GM21528 (cell line): ENCODE results near the gene PERCC1.

Source experiments
- ATAC-seq: cut with Tn5 transposase; IDR thresholded peaks from one replicate; pipeline ENCODE4 v1.9.1; 2021; ENCODE audit warnings: mild to moderate bottlenecking, moderate library complexity; ENCODE audit not compliant: unreplicated experiment, low FRiP score

PERCC1 gene

GRCh38 chr16:1446296-1447080, 15.6 kb downstream of the PERCC1 start:
- ATAC-seq: no peak

GRCh38 chr16:1447965-1448364, 17.1 kb downstream of the PERCC1 start:
- ATAC-seq: no peak

- no peak for ATAC-seq
These were observed 17.7 kb downstream of the PERCC1 start for GRCh38 chr16:1448536-1449116.

- ATAC-seq: no peak
These were observed 18.4 kb downstream of the PERCC1 start for GRCh38 chr16:1449201-1449788.

DNA sequence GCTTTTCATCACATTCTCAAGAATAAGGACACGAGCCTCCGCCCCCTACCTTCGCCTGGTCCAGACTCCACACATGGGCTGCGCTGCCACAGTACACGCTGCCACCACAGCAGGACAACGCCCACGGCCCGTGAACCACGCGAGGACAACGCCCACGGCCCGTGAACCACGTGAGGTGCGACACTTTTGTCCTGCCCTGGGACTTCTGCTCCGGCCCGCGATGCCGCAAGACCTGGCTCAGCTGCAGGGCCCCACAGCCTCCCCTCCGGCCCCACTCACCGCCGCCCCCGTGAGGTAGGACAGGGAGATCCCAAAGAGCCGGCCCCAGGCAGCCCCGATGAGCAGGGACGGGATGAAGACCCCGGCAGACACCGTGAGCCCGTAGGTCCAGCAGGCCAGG, 19.3 kb downstream of the PERCC1 start:
- ATAC-seq: no peak

DNA sequence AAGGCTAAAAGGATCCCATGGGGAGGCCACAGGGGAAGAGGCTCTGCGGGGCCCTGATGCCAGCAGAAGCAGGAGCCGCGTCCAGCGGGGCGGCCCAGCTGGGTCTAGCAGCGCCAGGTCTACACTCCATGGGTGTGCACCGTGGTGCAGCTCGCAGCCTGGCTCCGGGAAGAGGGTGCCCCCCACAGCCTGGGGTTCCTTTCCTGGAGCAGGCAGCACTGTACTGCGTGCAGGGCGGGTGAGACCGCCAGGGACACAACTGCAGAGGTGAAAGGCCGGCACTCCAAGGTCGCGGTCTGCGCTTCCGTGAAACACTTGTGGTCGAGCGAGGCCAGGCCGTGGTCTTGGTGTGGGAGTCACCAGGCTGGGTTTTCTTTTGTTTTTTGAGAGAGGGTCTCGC, 20.0 kb downstream of the PERCC1 start:
- no peak for ATAC-seq

DNA sequence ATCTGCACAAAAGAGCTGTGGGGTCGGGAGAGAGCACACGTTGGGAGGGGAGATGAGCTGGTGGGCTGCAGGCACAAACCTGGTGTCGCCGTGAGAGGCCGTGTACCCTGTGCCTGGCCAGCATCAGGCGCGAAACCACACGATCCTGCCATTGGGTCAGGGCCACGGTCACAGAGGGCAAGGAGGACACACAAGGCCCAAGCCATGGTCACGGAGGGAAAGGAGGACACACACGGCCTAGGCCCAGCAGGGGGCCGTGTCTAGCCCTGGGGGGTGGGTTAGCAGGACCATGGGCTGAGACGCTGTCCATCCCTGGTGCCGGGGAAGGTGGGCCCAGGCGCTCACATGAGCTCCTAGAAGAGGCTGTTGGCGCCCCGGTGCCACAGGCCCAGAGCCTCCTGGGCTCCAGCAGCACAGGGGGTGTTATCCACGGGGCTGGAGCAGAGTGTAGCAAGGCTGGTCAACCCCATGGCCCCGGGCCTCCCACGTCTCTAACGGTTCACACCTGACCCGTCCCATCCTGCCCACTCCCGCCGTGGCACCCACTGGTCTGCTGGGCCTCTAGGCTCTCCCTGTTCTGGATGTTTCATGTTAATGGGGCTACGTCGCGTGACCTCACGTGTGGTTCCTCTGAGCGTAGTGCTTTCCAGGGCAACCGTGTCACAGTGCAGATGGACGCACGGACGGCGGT, 21.0 kb downstream of the PERCC1 start:
- ATAC-seq: no peak

DNA sequence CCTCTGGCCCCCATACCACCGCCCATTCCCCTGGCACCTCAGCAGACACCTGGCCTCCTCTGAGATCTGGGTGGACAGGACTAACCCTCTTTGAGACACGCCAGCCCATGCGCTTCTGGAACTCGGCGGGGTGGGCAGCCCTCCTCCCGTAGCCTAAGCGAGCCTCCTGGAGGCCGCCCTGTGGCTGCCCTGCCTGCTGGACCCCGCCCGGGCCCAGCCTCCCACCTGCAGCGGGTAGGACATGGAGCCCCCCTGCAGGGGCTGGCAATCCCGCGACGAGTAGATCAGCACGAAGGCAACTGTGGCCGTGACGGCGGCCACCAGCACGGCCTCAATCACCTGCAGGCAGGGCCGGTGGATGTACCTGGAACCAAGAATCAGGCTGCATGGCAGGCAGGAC, 21.7 kb downstream of the PERCC1 start:
- ATAC-seq: no peak

DNA sequence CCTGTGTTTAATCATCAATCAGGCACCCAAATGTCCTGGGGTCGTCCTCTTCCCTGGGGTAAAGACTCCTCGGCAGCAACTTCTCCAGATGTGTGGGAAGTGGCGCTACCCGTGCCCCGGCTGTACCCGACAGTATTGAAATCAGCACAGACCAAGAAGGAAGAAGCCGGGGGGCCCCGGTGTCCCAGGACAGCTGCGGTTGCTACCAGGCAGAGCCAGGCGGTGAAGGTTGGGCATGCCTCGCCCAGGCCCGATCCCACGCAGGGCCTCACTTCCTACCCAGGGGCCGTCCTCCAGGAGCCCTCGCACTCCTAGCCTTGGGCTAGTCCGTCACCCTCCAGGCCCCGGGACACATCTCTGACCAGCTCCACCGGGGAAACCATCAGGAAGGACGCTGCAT, 22.4 kb downstream of the PERCC1 start:
- no peak for ATAC-seq

DNA sequence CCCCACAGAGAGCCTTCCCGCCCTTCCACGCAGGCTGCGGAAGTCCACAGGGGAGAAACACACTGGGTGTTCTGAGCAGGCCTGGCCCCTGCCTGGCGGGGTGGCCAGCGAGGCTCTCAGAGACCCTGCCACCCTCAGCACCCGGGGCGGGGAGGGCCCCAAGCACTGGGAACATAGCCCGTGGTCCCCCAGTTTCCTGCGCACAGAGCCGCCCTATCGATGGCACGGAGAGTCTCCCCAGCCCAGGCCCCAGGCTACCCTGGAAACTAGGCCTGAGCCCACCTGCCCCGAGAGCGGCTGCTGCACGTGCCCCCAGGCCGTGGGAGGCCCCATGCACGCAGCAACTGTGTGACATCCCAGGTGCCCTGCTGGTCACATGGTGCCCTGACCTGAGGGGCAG, 23.7 kb downstream of the PERCC1 start:
- no peak for ATAC-seq

DNA sequence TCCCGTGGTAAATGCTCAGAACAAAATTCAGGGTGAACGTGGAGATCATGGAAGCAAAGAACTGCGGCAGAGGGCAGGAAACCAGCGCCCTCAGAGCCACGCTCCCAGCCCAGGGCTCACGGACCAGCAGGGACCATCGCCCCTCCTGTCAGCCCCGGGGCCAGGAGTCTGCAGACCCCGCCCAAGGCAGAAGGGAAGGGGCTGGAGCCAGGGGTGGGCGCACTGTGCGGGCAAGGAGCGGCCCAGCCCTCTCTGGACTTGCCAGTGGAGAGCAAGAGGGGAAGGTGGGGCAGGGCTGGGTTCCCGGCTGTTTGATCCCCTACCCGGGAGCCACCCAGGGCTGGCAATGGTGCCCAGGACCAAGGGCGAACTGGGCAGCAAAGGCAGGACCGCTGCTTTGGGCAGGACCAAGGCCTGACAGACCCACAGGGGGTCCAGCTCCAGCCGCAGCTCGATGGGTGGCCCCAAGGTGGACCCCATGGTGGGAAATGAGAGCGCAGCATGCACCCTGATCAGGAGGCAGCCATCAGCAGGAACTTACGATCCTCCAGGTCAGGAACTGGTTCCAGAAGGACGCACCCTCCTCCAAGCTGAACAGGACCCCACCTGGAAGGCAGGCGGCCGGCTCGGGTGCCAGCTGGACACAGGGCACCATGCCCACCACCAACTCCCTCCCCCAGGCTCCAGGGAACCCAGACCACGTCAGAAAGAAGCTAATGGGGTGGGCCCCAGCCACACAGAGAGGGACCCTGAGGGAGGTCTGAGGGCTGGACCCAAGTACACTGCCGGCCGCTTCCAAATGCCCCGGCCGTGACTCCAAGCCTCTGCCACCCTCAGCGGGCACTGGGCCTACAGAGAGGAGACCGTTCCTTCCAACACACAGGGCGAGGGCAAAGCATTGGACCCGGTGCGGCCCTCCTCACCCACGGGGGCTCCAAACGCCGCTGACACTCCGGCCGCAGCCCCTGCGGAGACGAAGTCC, 24.6 kb downstream of the PERCC1 start:
- ATAC-seq: no peak

GRCh38 chr16:1456951-1457350, 26.1 kb downstream of the PERCC1 start:
- no peak for ATAC-seq

DNA sequence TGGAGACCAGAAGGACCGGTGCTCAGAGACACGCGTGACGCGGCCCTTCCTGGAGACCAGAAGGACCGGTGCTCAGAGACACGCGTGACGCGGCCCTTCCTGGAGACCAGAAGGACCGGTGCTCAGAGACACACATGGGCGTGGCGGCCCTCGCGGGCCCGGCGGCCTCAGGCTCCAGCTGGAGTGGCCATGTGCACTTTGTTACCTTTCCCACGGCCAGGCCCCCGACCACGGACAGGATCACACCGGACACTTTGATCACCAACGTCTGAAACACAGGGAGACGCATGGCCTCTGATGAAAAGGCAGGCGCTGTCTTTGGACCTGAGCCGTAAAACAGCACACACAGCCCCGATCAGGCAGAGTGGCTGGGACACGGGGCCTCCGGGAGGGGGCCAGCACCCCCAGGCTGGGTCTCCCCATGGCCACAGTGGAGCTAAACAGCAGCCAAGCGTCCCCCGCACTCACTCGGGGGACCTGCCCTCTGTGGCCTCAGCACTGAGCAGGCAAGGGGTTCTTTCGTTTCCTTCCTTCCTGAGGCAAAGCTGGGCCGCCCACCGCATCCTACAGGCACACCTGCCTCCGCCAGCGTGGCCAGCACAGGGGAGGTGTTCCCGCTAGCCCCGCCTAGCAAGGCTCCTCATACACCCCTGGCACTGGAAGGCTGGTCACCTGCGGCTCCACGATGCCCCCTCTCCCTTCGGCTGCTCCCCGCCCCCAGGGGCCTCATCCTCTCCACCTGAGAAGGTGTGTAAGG, 26.8 kb downstream of the PERCC1 start:
- no peak for ATAC-seq

- ATAC-seq: no peak
These were observed 27.6 kb downstream of the PERCC1 start for GRCh38 chr16:1458336-1458976.

GRCh38 chr16:1458977-1459341, 28.1 kb downstream of the PERCC1 start:
- no peak for ATAC-seq

DNA sequence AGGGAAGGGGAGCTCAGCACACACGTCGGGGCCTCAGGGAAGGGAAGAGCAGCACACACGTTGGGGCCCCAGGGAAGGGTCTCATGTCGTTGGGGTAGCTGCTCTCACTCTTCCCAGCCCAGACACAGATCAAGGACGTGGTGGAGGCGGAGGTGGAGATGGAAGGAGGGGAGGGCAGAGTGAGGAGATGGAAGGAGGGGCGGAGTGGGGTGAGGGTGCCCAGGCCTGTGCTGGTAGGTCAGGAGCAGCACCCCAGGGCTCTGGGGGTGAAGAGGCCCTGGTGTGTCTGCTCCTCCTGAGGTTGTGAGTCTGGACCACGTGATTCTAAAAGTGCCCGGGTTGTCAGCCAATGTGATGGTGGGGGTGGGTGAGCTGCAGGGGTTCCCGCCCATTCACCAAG, 29.1 kb downstream of the PERCC1 start:
- no peak for ATAC-seq

- ATAC-seq: no peak
These were observed 29.8 kb downstream of the PERCC1 start for GRCh38 chr16:1460602-1461138.

- ATAC-seq: no peak
These were observed 30.3 kb downstream of the PERCC1 start for GRCh38 chr16:1461146-1461545.
